GM23338 (cell line): ENCODE data around the gene EPHA8. TPM values are rescaled to one million over a fixed set of nuclear protein-coding genes. Genes with fewer than 3 reads are reported as not detected.
A peak's percentile ranks its signal among the peaks of the same experiment; 100 is the strongest.

Experiments used
- ATAC-seq: fragments of 200-7000 bp; cut with Tn5 transposase; 3 replicates; pipeline ENCODE4 v1.9.1; 2020
- DNase-seq: peaks from one replicate; pipeline ENCODE4 v3.0.0-alpha.2; 2015; ENCODE audit warnings: low spot score
- H2AFZ ChIP-seq: fragments of 200-600 bp; sonication (generic); 2 replicates; pipeline ENCODE4 v1.8.0; 2016; ENCODE audit warnings: antibody characterized with exemption, mild to moderate bottlenecking, moderate library complexity
- H3F3A ChIP-seq: fragments of 200-600 bp; sonication (generic); replicated peaks from 2 replicates; pipeline ENCODE4 v1.8.0; 2017; ENCODE audit warnings: antibody characterized with exemption, mixed run types, low read depth
- H3K27ac ChIP-seq: fragments of 200-600 bp; sonication (generic); 2 replicates; pipeline ENCODE4 v1.6.1; 2016; ENCODE audit warnings: low read depth
- H3K27me3 ChIP-seq: fragments of 200-600 bp; sonication (generic); 2 replicates; pipeline ENCODE4 v1.8.0; 2016; ENCODE audit warnings: mild to moderate bottlenecking, mixed run types, moderate library complexity; ENCODE audit not compliant: insufficient read depth
- H3K36me3 ChIP-seq: fragments of 200-600 bp; sonication (generic); 2 replicates; pipeline ENCODE4 v1.8.0; 2016; ENCODE audit warnings: mild to moderate bottlenecking; ENCODE audit not compliant: insufficient read depth
- H3K4me1 ChIP-seq: fragments of 200-600 bp; sonication (generic); 2 replicates; pipeline ENCODE4 v1.8.0; 2016; ENCODE audit warnings: mild to moderate bottlenecking, moderate library complexity; ENCODE audit not compliant: insufficient read depth
- H3K4me2 ChIP-seq: fragments of 200-600 bp; sonication (generic); 2 replicates; pipeline ENCODE4 v1.7.1; 2017; ENCODE audit warnings: mixed run types
- H3K4me3 ChIP-seq: fragments of 200-600 bp; sonication (generic); 2 replicates; pipeline ENCODE4 v1.6.1; 2016; ENCODE audit warnings: mixed run types
- H3K79me2 ChIP-seq: fragments of 200-600 bp; sonication (generic); replicated peaks from 2 replicates; pipeline ENCODE4 v1.8.0; 2017; ENCODE audit warnings: mild to moderate bottlenecking; ENCODE audit not compliant: insufficient read depth
- H3K9me2 ChIP-seq: fragments of 200-600 bp; sonication (generic); 2 replicates; pipeline ENCODE4 v1.8.0; 2017; ENCODE audit not compliant: insufficient read depth
- H4K20me1 ChIP-seq: fragments of 200-600 bp; sonication (generic); replicated peaks from 2 replicates; pipeline ENCODE4 v1.8.0; 2017; ENCODE audit warnings: mild to moderate bottlenecking; ENCODE audit not compliant: insufficient read depth
- H3K27ac Mint-ChIP-seq: 2 replicates; pipeline ENCODE4 v1.8.0; 2020; ENCODE audit warnings: inconsistent platforms, mild to moderate bottlenecking, moderate library complexity, mixed read lengths
- H3K27me3 Mint-ChIP-seq: 3 replicates; pipeline ENCODE4 v1.8.0; 2022; ENCODE audit warnings: low read depth, mild to moderate bottlenecking, moderate library complexity, mixed read lengths, inconsistent platforms; ENCODE audit not compliant: insufficient read depth, poor library complexity
- H3K36me3 Mint-ChIP-seq: 3 replicates; pipeline ENCODE4 v1.8.0; 2021; ENCODE audit warnings: low read depth, mild to moderate bottlenecking, inconsistent platforms, moderate library complexity, mixed read lengths
- H3K4me1 Mint-ChIP-seq: 3 replicates; pipeline ENCODE4 v1.8.0; 2020; ENCODE audit warnings: mild to moderate bottlenecking, inconsistent platforms, mixed read lengths
- H3K4me3 Mint-ChIP-seq: 3 replicates; pipeline ENCODE4 v1.8.0; 2021; ENCODE audit warnings: moderate library complexity, mild to moderate bottlenecking, inconsistent platforms, mixed read lengths
- H3K9me3 Mint-ChIP-seq: 3 replicates; pipeline ENCODE4 v1.8.0; 2020; ENCODE audit warnings: moderate library complexity, mild to moderate bottlenecking, inconsistent platforms, mixed read lengths
- EZH2 ChIP-seq: fragments of 200-600 bp; sonication (generic); IDR thresholded peaks from one replicate; pipeline ENCODE4 v1.8.0; 2017; ENCODE audit warnings: antibody characterized with exemption, mild to moderate bottlenecking, low read depth; ENCODE audit not compliant: unreplicated experiment
- EZH2phosphoT487 ChIP-seq: fragments of 200-600 bp; sonication (generic); IDR thresholded peaks from one replicate; pipeline ENCODE4 v1.8.1; 2018; ENCODE audit warnings: antibody characterized with exemption; ENCODE audit not compliant: unreplicated experiment
- NANOG ChIP-seq: IDR thresholded peaks from 2 replicates; pipeline ENCODE4 v1.6.1; 2016; ENCODE audit warnings: antibody characterized with exemption, borderline replicate concordance
- POLR2AphosphoS5 ChIP-seq: IDR thresholded peaks from 2 replicates; pipeline ENCODE4 v1.6.1; 2016; ENCODE audit warnings: antibody characterized with exemption, low read depth
- ZNF114 ChIP-seq: fragments of 250-450 bp; sonication (Bioruptor Pico); IDR thresholded peaks from 2 replicates; pipeline ENCODE4 v1.5.0; 2020; ENCODE audit warnings: mild to moderate bottlenecking, moderate library complexity
- ZNF331 ChIP-seq: fragments of 250-450 bp; sonication (Bioruptor Pico); IDR thresholded peaks from 2 replicates; pipeline ENCODE4 v1.5.0; 2020; ENCODE audit warnings: low read depth, mild to moderate bottlenecking, moderate library complexity
- polyA plus RNA-seq: library from polyadenylated mRNA; unstranded; fragments of >200 nt; fragmentation: Nextera tagmentation; extraction: Ambion mirVana; gene quantifications from 2 replicates; pipeline ENCODE4 v1.2.1, GENCODE V29; 2016
- total RNA-seq: library from RNA; depleted of rRNA; stranded (reverse); fragments of >200 nt; shearing (Covaris generic); gene quantifications from 2 replicates; pipeline ENCODE4 v1.2.3, GENCODE V29; 2014
- TF ChIP-seq, protein P1 (sequence below): fragments of 250-450 bp; sonication (Bioruptor Pico); IDR thresholded peaks from 2 replicates; pipeline ENCODE4 v1.5.0; 2020; ENCODE audit warnings: mild to moderate bottlenecking, moderate library complexity

EPHA8 gene
- total and polyA plus RNA-seq, 2 experiments from 2014 or later = 2.3 to 5.0 TPM

DNA sequence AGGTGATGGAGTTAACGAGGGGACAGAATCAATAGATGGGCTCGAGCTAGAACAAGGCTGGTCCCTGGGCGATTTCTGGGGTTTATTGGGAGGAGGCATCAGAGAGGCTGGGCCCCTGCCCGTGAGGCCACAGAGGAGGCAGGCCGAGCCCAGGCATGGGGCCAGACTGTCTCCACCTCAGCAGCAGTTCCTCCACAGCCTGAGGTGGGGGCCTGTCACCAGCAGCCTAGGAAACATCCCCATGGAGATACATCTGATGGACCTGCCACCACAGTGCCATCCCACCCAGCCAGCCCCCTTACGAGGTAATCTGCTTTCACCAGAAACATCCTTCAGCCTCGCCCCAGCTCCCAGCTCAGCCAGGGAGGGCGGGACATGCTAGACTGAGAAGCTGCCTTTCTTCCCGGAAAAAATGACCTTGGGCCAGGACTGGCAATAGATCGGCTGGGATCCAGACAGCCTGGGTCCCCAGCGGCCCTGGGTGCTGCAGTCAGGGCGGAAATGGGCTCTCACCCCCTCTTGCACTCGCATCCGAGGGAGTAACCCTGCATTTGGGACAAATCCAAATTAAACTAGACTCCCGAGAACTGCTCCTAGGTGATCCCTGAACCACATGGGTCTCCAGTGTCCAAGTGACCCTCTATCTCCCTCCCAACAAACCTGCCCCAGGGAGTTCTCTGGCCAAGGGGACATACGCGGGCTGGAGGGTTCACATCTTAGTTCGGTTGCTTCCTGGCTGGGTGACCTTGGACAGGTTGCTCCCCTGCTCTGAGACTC, 10.0 kb upstream of the EPHA8 start (continued):
- TF ChIP-seq, protein P1, sequence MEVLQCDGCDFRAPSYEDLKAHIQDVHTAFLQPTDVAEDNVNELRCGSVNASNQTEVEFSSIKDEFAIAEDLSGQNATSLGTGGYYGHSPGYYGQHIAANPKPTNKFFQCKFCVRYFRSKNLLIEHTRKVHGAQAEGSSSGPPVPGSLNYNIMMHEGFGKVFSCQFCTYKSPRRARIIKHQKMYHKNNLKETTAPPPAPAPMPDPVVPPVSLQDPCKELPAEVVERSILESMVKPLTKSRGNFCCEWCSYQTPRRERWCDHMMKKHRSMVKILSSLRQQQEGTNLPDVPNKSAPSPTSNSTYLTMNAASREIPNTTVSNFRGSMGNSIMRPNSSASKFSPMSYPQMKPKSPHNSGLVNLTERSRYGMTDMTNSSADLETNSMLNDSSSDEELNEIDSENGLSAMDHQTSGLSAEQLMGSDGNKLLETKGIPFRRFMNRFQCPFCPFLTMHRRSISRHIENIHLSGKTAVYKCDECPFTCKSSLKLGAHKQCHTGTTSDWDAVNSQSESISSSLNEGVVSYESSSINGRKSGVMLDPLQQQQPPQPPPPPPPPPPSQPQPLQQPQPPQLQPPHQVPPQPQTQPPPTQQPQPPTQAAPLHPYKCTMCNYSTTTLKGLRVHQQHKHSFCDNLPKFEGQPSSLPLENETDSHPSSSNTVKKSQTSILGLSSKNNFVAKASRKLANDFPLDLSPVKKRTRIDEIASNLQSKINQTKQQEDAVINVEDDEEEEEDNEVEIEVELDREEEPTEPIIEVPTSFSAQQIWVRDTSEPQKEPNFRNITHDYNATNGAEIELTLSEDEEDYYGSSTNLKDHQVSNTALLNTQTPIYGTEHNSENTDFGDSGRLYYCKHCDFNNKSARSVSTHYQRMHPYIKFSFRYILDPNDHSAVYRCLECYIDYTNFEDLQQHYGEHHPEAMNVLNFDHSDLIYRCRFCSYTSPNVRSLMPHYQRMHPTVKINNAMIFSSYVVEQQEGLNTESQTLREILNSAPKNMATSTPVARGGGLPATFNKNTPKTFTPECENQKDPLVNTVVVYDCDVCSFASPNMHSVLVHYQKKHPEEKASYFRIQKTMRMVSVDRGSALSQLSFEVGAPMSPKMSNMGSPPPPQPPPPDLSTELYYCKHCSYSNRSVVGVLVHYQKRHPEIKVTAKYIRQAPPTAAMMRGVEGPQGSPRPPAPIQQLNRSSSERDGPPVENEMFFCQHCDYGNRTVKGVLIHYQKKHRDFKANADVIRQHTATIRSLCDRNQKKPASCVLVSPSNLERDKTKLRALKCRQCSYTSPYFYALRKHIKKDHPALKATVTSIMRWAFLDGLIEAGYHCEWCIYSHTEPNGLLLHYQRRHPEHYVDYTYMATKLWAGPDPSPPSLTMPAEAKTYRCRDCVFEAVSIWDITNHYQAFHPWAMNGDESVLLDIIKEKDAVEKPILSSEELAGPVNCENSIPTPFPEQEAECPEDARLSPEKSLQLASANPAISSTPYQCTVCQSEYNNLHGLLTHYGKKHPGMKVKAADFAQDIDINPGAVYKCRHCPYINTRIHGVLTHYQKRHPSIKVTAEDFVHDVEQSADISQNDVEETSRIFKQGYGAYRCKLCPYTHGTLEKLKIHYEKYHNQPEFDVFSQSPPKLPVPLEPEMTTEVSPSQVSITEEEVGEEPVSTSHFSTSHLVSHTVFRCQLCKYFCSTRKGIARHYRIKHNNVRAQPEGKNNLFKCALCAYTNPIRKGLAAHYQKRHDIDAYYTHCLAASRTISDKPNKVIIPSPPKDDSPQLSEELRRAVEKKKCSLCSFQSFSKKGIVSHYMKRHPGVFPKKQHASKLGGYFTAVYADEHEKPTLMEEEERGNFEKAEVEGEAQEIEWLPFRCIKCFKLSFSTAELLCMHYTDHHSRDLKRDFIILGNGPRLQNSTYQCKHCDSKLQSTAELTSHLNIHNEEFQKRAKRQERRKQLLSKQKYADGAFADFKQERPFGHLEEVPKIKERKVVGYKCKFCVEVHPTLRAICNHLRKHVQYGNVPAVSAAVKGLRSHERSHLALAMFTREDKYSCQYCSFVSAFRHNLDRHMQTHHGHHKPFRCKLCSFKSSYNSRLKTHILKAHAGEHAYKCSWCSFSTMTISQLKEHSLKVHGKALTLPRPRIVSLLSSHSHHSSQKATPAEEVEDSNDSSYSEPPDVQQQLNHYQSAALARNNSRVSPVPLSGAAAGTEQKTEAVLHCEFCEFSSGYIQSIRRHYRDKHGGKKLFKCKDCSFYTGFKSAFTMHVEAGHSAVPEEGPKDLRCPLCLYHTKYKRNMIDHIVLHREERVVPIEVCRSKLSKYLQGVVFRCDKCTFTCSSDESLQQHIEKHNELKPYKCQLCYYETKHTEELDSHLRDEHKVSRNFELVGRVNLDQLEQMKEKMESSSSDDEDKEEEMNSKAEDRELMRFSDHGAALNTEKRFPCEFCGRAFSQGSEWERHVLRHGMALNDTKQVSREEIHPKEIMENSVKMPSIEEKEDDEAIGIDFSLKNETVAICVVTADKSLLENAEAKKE (CRISPR knock-in tag) = no peak

DNA sequence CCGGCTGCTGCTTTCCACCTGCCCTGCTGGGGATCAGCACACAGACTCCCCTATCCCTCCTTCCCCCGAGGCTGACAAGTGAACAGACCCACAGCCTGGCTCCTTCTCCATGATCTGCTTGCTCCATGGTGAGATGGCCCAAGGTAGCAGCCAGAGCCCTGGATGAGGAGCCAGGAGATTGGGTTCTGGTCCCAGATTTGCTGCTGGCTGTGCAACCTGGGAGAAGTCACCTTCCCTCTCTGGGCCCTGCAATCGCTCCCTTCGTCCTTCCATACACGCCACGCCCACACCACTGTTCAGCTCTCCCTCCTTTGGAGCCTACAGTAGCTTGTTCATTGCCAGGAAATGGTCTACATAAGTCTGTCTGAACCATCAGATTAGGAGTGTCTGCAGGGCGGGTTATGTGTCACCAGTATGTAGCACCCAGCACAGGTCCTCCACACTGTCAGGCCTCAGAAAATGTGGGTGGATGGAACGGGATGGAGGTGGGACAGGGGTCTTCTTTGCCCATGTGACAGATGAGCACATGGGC, 9.2 kb upstream of the EPHA8 start:
- ATAC-seq (no peak), DNase-seq (no peak)
- Histone ChIP-seq H3K36me3 (no peaks in the 10 kb centered on the region), H3K79me2 (no peaks in the 10 kb centered on the region), H3K27me3 (no peaks in the 10 kb centered on the region), H3F3A (no peaks in the 10 kb centered on the region), H3K27ac (no peak overlapping the region), H3K9me2 (no peaks in the 10 kb centered on the region), H3K4me2 (peak overlapping the region; percentile 48; the same call in 1 of the 2 replicates), H4K20me1 (no peaks in the 10 kb centered on the region), H3K4me1 (peaks cover 28% of the 10 kb centered on the region), H3K4me3 (no peak overlapping the region), H2AFZ (peak overlapping the region; percentile 69; the same call in 1 of the 2 replicates)
- Mint-ChIP-seq H3K4me1 (peaks cover 36% of the 10 kb centered on the region), H3K4me3 (no peak overlapping the region), H3K9me3 (no peaks in the 10 kb centered on the region), H3K27me3 (peaks cover 33% of the 10 kb centered on the region), H3K36me3 (no peaks in the 10 kb centered on the region), H3K27ac (no peak overlapping the region; the same call in 1 of the 2 replicates)
- TF ChIP-seq, protein P1 (CRISPR knock-in tag) = no peak
- TF ChIP-seq ZNF331 = no peak
- TF ChIP-seq EZH2phosphoT487 = no peak
- TF ChIP-seq EZH2 = no peak
- TF ChIP-seq NANOG = no peak
- TF ChIP-seq POLR2AphosphoS5 = no peak
- no peak for TF ChIP-seq ZNF114
